ENCODE measurements around the gene SLC25A48.

SLC25A48 gene

DNA sequence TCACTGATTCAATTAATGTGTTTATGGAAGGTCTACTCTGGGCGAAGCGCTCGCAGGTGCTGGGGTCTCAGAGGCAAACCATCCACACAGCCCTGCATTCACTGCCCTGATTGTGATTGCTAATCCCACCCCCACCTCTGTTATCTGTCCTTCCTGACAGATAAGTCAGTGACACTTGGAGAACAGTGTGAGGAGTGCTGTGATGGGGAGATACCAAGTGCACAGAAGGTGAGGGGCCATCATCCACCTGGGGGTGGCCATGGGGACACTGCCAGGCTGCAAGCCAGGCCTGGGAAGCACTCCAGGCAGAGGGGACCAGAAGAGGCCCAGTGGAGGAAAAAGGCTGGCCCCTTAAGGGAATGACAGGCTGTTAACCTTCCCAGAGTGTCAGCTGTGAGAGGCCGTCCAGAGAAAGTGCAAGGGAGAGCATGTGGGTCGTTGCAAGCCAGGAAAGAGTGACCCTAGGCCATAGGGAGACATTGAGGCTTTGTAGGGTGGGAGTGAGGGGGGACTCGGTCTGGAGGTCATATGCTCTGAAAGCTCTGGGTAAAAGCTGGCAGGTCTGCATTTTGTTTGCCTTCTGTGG, 43.2 kb downstream of the SLC25A48 start:
- TF ChIP-seq POLR2AphosphoS5 (IDR thresholded peaks at IDR 0.05; ENCODE audit: low read depth, low read length) (no peak), TAF1 (IDR thresholded peaks at IDR 0.05; ENCODE audit: borderline replicate concordance, low read depth, low read length) (no peak), POLR2A (IDR thresholded peaks at IDR 0.05; ENCODE audit: low read depth, low read length) (no peak)
- DNase-seq (ENCODE audit: insufficient read length): no peak
- no peak for FAIRE-seq

DNA sequence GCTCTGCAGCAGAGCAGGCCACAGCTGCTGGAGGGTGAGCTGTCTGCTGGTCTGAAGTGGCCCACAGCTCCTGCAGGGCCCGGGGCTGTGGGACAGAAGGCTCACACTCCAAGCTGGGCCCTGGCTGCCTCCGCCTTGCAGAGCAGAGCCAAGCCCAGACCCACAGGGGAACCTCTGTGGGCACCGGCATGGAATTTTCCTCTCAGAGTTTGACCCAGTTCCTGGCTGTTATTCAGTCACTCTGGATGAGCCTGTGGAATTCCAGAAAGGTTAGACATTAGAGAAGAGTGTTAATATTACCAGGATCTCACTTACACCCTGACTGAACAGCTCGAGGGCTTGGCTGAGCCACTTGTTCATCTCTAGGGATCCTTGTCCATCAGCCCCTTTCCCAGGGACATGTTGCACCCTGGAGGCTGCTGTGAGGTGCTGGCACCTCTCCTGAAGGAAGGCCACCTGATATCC, 43.7 kb downstream of the SLC25A48 start:
- FAIRE-seq (no peak), DNase-seq (ENCODE audit: insufficient read length) (no peak)
- no peak for TF ChIP-seq TAF1 (IDR thresholded peaks at IDR 0.05; ENCODE audit: borderline replicate concordance, low read depth, low read length)
- no peak for TF ChIP-seq POLR2AphosphoS5 (IDR thresholded peaks at IDR 0.05; ENCODE audit: low read depth, low read length)
- TF ChIP-seq POLR2A (IDR thresholded peaks at IDR 0.05; ENCODE audit: low read depth, low read length): no peak

DNA sequence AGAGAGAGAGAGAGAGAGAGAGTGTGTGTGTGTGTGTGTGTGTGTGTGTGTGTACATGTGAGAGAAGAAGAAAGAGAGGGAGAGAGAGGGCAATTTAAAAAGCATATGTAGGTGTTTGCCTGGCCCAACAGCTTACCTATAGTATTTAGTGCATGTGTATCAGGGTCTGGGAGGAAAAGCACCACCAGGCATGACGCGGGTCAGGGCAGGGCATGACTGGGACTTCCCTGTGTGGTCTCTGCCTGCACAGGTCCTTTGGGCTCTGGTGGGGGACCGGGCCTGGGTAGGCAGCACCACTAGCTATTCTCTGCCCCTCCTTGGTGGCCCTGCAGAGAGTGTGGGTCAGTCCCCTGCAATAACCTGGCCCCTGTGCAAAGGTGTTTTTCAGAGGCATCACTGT, 45.1 kb downstream of the SLC25A48 start:
- TF ChIP-seq POLR2A (IDR thresholded peaks at IDR 0.05; ENCODE audit: low read depth, low read length): no peak
- no peak for TF ChIP-seq TAF1 (IDR thresholded peaks at IDR 0.05; ENCODE audit: borderline replicate concordance, low read depth, low read length)
- no peak for TF ChIP-seq POLR2AphosphoS5 (IDR thresholded peaks at IDR 0.05; ENCODE audit: low read depth, low read length)
- DNase-seq (ENCODE audit: insufficient read length): no peak
- FAIRE-seq: no peak

DNA sequence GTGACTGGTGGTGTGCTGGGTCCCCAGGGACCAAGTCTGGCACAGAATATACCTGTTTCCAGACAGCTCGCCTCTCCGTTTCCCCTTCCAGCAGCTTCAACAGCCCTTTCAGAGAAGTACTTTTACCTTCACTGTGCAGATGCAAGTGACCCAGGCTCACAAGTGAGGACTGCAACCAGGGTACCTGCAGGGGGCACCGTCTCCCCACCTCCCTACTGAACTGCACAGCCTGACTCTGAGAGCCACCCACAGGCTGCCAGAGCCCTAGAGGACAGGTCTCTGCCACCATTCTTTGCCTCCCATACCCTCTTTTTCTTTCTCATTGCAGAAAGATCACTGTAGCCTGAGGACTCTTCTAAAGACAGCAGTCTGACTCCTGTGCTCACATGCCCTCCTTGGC, 45.8 kb downstream of the SLC25A48 start:
- FAIRE-seq (no peak), DNase-seq (ENCODE audit: insufficient read length) (no peak)

DNA sequence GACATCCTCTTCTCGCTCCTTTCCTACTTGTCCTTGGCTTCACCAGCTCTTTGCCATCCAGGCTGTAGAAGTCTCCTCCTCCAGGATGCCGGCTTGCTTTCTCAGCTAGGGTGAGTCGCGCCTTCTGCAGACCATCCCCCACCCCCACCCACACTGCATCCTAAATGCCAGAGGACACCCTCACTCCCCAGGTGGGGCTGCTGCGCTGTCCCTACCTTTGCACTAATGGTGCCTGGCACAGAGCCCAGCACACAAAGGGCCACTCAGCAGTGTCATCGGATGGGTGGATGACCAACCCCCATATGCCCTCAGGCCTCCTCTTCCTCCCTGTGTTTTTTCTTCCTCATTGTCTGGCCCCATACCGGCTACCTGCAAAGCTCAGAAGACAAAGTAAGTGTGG, 46.3 kb downstream of the SLC25A48 start:
- TF ChIP-seq TAF1 (IDR thresholded peaks at IDR 0.05; ENCODE audit: borderline replicate concordance, low read depth, low read length) (no peak), POLR2A (IDR thresholded peaks at IDR 0.05; ENCODE audit: low read depth, low read length) (no peak), POLR2AphosphoS5 (IDR thresholded peaks at IDR 0.05; ENCODE audit: low read depth, low read length) (no peak)
- DNase-seq (ENCODE audit: insufficient read length) (no peak), FAIRE-seq (no peak)

More for the DNA sequence above, 45.8 kb downstream of the SLC25A48 start:
- TF ChIP-seq POLR2A (IDR thresholded peaks at IDR 0.05; ENCODE audit: low read depth, low read length): no peak
- TF ChIP-seq TAF1 (IDR thresholded peaks at IDR 0.05; ENCODE audit: borderline replicate concordance, low read depth, low read length): no peak
- TF ChIP-seq POLR2AphosphoS5 (IDR thresholded peaks at IDR 0.05; ENCODE audit: low read depth, low read length): no peak

DNA sequence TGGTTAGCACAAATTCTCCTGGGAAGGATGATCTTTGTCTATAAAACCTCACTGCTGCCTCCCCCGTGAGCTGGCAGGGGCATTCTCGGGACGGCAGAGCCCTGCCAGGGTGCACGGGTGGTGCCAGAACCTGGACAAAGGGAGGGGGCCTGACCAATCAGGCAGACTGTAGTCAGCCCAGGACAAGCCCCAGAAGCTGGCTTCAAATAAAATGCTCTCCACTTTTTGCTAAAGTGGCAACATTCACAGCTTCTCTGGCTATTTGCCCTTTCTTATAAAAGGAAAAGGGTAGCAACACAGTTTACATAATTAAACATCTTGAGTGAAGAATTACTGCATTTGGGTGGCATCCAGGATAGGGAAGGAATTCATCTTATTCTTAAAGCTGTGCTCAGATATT, 46.8 kb downstream of the SLC25A48 start:
- TF ChIP-seq POLR2AphosphoS5 (IDR thresholded peaks at IDR 0.05; ENCODE audit: low read depth, low read length) (no peak), POLR2A (IDR thresholded peaks at IDR 0.05; ENCODE audit: low read depth, low read length) (no peak), TAF1 (IDR thresholded peaks at IDR 0.05; ENCODE audit: borderline replicate concordance, low read depth, low read length) (no peak)
- no peak for FAIRE-seq
- DNase-seq (ENCODE audit: insufficient read length): no peak

DNA sequence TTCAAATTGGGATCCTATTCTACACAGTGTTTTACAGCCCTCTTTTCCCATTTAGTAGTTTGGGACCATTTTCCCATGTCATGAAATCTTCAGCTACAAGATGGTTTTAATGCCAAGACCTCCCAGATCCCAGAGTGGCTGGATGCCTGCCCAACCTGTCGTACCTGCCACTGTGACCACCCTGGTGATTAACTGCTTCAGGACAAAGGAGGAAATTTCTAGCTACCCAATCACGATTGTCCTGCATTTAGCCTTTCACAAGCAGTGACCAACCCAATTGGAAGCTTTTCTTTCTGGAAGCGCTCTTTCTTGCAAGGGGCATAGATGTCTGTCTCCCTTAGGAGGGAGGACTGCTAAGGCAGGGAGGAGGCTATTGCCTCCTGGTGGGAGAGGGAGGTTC, 47.4 kb downstream of the SLC25A48 start:
- TF ChIP-seq TAF1 (IDR thresholded peaks at IDR 0.05; ENCODE audit: borderline replicate concordance, low read depth, low read length) (no peak), POLR2A (IDR thresholded peaks at IDR 0.05; ENCODE audit: low read depth, low read length) (no peak), POLR2AphosphoS5 (IDR thresholded peaks at IDR 0.05; ENCODE audit: low read depth, low read length) (no peak)
- DNase-seq (ENCODE audit: insufficient read length): no peak
- FAIRE-seq: no peak

DNA sequence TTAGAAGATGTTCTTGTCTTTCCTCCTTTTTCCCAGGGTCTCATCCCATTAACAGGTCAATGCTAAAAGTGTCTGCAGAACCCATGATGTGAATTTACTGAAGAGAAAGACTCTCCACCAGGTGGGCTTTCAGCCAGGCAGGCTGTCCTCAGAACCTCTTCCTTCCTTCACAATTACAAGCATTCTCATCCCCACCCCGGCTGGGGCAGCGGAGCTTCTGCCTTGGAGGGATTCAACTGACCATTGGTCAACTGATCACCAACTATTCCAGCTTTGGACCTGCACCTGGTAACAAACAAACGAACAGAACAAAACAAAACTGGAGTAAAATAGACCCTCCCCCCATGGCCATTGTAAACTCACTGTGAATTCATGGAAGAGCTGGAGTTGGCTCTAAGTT, 48.6 kb downstream of the SLC25A48 start:
- TF ChIP-seq POLR2A (IDR thresholded peaks at IDR 0.05; ENCODE audit: low read depth, low read length) (no peak), POLR2AphosphoS5 (IDR thresholded peaks at IDR 0.05; ENCODE audit: low read depth, low read length) (no peak), TAF1 (IDR thresholded peaks at IDR 0.05; ENCODE audit: borderline replicate concordance, low read depth, low read length) (no peak)
- no peak for FAIRE-seq
- no peak for DNase-seq (ENCODE audit: insufficient read length)

DNA sequence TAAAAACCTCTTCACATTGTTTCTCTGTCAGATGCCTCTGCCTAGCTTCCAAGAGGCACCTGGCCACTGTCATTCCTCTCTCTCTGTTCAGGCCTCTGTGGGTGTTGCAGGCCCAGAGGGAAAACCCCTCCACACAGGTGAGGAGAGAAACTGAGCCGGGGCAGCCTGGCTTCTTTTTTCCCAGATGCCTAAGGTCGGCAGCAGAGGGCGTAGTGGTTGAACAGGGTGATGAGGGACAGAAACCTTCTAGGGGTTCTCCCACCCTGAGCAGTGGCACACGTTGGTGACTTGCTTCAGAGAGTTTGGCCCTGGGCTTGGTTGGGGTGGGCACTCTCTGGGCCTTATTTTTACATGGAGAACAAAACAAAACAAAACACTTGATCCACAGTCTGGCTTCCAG, 49.0 kb downstream of the SLC25A48 start:
- peak; percentile 17 for FAIRE-seq
- TF ChIP-seq TAF1 (IDR thresholded peaks at IDR 0.05; ENCODE audit: borderline replicate concordance, low read depth, low read length) (no peak), POLR2AphosphoS5 (IDR thresholded peaks at IDR 0.05; ENCODE audit: low read depth, low read length) (no peak), POLR2A (IDR thresholded peaks at IDR 0.05; ENCODE audit: low read depth, low read length) (no peak)
- no peak for DNase-seq (ENCODE audit: insufficient read length)

DNA sequence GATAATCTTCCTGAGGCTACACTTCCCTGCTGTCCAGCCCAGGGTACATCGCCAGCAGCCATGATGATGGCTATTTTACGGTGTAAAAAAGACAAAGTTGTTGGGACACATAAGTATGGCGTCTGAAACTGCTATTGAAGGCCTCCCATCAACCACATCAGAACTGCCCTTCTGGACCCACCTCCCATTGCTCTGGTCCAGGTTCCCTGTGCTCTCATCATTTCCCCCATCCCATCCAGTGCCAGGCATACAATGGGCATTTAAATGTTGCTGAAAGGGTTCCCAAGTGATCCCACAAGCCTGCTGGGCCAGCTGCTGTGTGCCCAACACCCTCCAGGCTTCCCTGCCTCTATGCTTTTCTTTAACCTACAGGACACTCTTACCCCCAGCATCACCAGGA, 50.6 kb downstream of the SLC25A48 start:
- FAIRE-seq (no peak), DNase-seq (ENCODE audit: insufficient read length) (no peak)
- TF ChIP-seq POLR2A (IDR thresholded peaks at IDR 0.05; ENCODE audit: low read depth, low read length) (no peak), POLR2AphosphoS5 (IDR thresholded peaks at IDR 0.05; ENCODE audit: low read depth, low read length) (no peak), TAF1 (IDR thresholded peaks at IDR 0.05; ENCODE audit: borderline replicate concordance, low read depth, low read length) (no peak)

DNA sequence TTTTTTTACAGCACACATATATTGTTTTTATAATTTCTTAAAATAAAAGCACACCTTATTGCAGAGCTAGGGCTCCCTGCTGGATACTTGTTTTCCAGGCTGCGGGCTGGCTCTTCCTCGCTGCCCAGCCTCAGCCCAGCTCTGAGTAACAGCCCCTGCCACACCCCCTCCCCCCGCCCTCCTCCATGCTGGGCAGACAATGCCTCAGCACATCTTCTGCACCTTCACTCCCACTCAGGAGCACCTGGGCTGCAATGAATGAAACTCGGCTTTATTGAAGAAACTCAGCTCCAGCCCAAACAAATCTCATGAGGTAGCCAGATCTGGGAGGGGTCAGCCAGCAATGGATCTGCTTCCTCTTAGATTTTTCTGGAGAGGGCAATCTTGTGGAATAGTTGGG, 51.7 kb downstream of the SLC25A48 start:
- TF ChIP-seq TAF1 (IDR thresholded peaks at IDR 0.05; ENCODE audit: borderline replicate concordance, low read depth, low read length) (no peak), POLR2A (IDR thresholded peaks at IDR 0.05; ENCODE audit: low read depth, low read length) (no peak), POLR2AphosphoS5 (IDR thresholded peaks at IDR 0.05; ENCODE audit: low read depth, low read length) (no peak)
- no peak for DNase-seq (ENCODE audit: insufficient read length)
- no peak for FAIRE-seq

DNA sequence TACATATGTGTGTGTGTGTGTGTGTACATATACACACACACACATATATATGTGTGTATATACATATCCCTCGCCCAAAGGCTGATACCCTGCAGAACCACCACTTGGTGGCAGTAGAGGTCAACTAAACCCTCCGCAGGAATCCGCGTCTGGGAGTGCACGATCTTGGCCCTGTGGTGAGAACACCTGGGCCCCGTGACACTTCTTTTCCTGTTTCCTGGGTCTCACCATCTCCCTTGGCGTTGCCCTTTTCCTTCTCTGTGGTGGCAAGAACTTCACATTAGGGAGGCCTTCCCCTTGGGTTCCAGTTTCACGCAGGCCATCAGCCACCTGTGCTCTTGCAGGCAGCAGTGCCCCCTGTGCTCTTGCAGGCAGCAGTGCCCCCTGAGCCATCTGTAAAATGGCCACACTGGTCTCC, 53.0 kb downstream of the SLC25A48 start:
- no peak for TF ChIP-seq POLR2AphosphoS5 (IDR thresholded peaks at IDR 0.05; ENCODE audit: low read depth, low read length)
- TF ChIP-seq TAF1 (IDR thresholded peaks at IDR 0.05; ENCODE audit: borderline replicate concordance, low read depth, low read length): no peak
- no peak for TF ChIP-seq POLR2A (IDR thresholded peaks at IDR 0.05; ENCODE audit: low read depth, low read length)
- FAIRE-seq (peak; percentile 84), DNase-seq (ENCODE audit: insufficient read length) (peak; percentile 40)

All from GM12892 (cell line).